ENCODE data around the gene SLC25A13.

SLC25A13 gene

GRCh38 chr7:96136600-96137239 is 185.2 kb downstream of the SLC25A13 start:
- no peak overlapping the region for H3K4me3 ChIP-seq (ENCODE audit: low read length)
- DNase-seq (ENCODE audit: low read depth, low spot score), result no peak

GRCh38 chr7:96135241-96135640 is 186.7 kb downstream of the SLC25A13 start:
- no peak for DNase-seq (ENCODE audit: low read depth, low spot score)
- H3K4me3 ChIP-seq (ENCODE audit: low read length), result no peak overlapping the region

GRCh38 chr7:96131525-96131924 is 190.4 kb downstream of the SLC25A13 start:
- H3K4me3 ChIP-seq (ENCODE audit: low read length), result no peak overlapping the region
- no peak for DNase-seq (ENCODE audit: low read depth, low spot score)

GRCh38 chr7:96127746-96128145 is 194.2 kb downstream of the SLC25A13 start:
- no peak for DNase-seq (ENCODE audit: low read depth, low spot score)
- no peak overlapping the region for H3K4me3 ChIP-seq (ENCODE audit: low read length)

GRCh38 chr7:96126382-96126781 is 195.5 kb downstream of the SLC25A13 start:
- no peak for DNase-seq (ENCODE audit: low read depth, low spot score)

GRCh38 chr7:96122746-96123145 is 199.2 kb downstream of the SLC25A13 start:
- H3K4me3 ChIP-seq (ENCODE audit: low read length), result no peak overlapping the region
- DNase-seq (ENCODE audit: low read depth, low spot score), result no peak

More at GRCh38 chr7:96126382-96126781, 195.5 kb downstream of the SLC25A13 start:
- H3K4me3 ChIP-seq (ENCODE audit: low read length), result no peak overlapping the region

GRCh38 chr7:96121752-96122151 is 200.1 kb downstream of the SLC25A13 start:
- no peak overlapping the region for H3K4me3 ChIP-seq (ENCODE audit: low read length)
- DNase-seq (ENCODE audit: low read depth, low spot score), result no peak

- DNase-seq (ENCODE audit: low read depth, low spot score), result no peak
- H3K4me3 ChIP-seq (ENCODE audit: low read length), result no peak overlapping the region
These were observed 201.3 kb downstream of the SLC25A13 start for GRCh38 chr7:96120445-96121225.

GRCh38 chr7:96118449-96119001 is 203.4 kb downstream of the SLC25A13 start:
- no peak for DNase-seq (ENCODE audit: low read depth, low spot score)

GRCh38 chr7:96116173-96116572 is 205.7 kb downstream of the SLC25A13 start:
- H3K4me3 ChIP-seq (ENCODE audit: low read length), result no peak overlapping the region
- no peak for DNase-seq (ENCODE audit: low read depth, low spot score)

More at GRCh38 chr7:96118449-96119001, 203.4 kb downstream of the SLC25A13 start:
- no peak overlapping the region for H3K4me3 ChIP-seq (ENCODE audit: low read length)

GRCh38 chr7:96114190-96114589 is 207.7 kb downstream of the SLC25A13 start:
- H3K4me3 ChIP-seq (ENCODE audit: low read length), result no peak overlapping the region
- no peak for DNase-seq (ENCODE audit: low read depth, low spot score)

- H3K4me3 ChIP-seq (ENCODE audit: low read length), result no peak overlapping the region
- DNase-seq (ENCODE audit: low read depth, low spot score), result no peak
These were observed 210.5 kb downstream of the SLC25A13 start for GRCh38 chr7:96111405-96111804.

GRCh38 chr7:96104984-96105383 is 216.9 kb downstream of the SLC25A13 start:
- DNase-seq (ENCODE audit: low read depth, low spot score), result no peak
- H3K4me3 ChIP-seq (ENCODE audit: low read length), result no peak overlapping the region

GRCh38 chr7:96102096-96102811 is 219.6 kb downstream of the SLC25A13 start:
- DNase-seq (ENCODE audit: low read depth, low spot score), result no peak
- no peak overlapping the region for H3K4me3 ChIP-seq (ENCODE audit: low read length)

GRCh38 chr7:96100737-96101136 is 221.2 kb downstream of the SLC25A13 start:
- H3K4me3 ChIP-seq (ENCODE audit: low read length), result no peak overlapping the region
- no peak for DNase-seq (ENCODE audit: low read depth, low spot score)

GRCh38 chr7:96097835-96098234 is 224.1 kb downstream of the SLC25A13 start:
- no peak for DNase-seq (ENCODE audit: low read depth, low spot score)
- H3K4me3 ChIP-seq (ENCODE audit: low read length), result no peak overlapping the region

GRCh38 chr7:96093435-96093834 is 228.5 kb downstream of the SLC25A13 start:
- H3K4me3 ChIP-seq (ENCODE audit: low read length), result no peak overlapping the region
- no peak for DNase-seq (ENCODE audit: low read depth, low spot score)

- H3K4me3 ChIP-seq (ENCODE audit: low read length), result no peak overlapping the region
- no peak for DNase-seq (ENCODE audit: low read depth, low spot score)
These were observed 231.1 kb downstream of the SLC25A13 start for GRCh38 chr7:96090756-96091155.

GRCh38 chr7:96089511-96089910 is 232.4 kb downstream of the SLC25A13 start:
- H3K4me3 ChIP-seq (ENCODE audit: low read length), result no peak overlapping the region
- no peak for DNase-seq (ENCODE audit: low read depth, low spot score)

- no peak for DNase-seq (ENCODE audit: low read depth, low spot score)
- H3K4me3 ChIP-seq (ENCODE audit: low read length), result no peak overlapping the region
These were observed 233.3 kb downstream of the SLC25A13 start for GRCh38 chr7:96088579-96088978.

Data from Jurkat, Clone E6-1 (cell line).